Dermis microvascular lymphatic vessel endothelial cell (primary cell): ENCODE results near the gene KTN1. TPM values are rescaled to one million over a fixed set of nuclear protein-coding genes. Genes with fewer than 3 reads are reported as not detected.

ENCODE experiments used
- DNase-seq, 2 donors: peaks; one replicate each; pipeline versions ENCODE4 v3.0.0 to v3.0.0-alpha.2; 2010; ENCODE audit warnings: low read depth in 2 of 2
- total RNA-seq: library from RNA; depleted of rRNA; stranded (reverse); fragments of >200 nt; gene quantifications from 2 replicates; pipeline ENCODE4 v1.2.1, GENCODE V29; 2014

Gene KTN1
- total RNA-seq, 1 donor from 2014 or later: 111 TPM

- no peak for DNase-seq
Observed at GRCh38 chr14:55713486-55713885, 133.5 kb downstream of the KTN1 start.

- no peak for DNase-seq
Observed at GRCh38 chr14:55715889-55716288, 135.9 kb downstream of the KTN1 start.

GRCh38 chr14:55717621-55718020 is 137.6 kb downstream of the KTN1 start:
- DNase-seq: no peak

- DNase-seq: no peak
Observed at GRCh38 chr14:55718551-55718950, 138.5 kb downstream of the KTN1 start.

- no peak for DNase-seq
Observed at GRCh38 chr14:55720796-55721195, 140.8 kb downstream of the KTN1 start.

- peak in 1 of 2 donors; percentile 11 for DNase-seq
Observed at GRCh38 chr14:55721353-55721752, 141.3 kb downstream of the KTN1 start.

GRCh38 chr14:55722054-55722453 is 142.0 kb downstream of the KTN1 start:
- DNase-seq: no peak

- no peak for DNase-seq
Observed at GRCh38 chr14:55724736-55725135, 144.7 kb downstream of the KTN1 start.

- no peak for DNase-seq
Observed at GRCh38 chr14:55730592-55731310, 150.7 kb downstream of the KTN1 start.

GRCh38 chr14:55731311-55731872 is 151.4 kb downstream of the KTN1 start:
- no peak for DNase-seq

GRCh38 chr14:55731881-55732498 is 152.0 kb downstream of the KTN1 start:
- DNase-seq: peak; percentile 21 to 60

GRCh38 chr14:55733599-55733998 is 153.6 kb downstream of the KTN1 start:
- no peak for DNase-seq

Other genes with a start within 250 kb of the KTN1 start
- gene ATG14, start 168.4 kb upstream of the KTN1 start, total RNA-seq: 10.9 and 13.3 TPM in 2 replicates
- gene TBPL2, start 139.6 kb upstream of the KTN1 start, total RNA-seq: not detected in 2 replicates